OCI-LY7 (cell line): ENCODE measurements around the gene OR51L1.

ENCODE experiments used
- CTCF ChIP-seq: fragments of 200-600 bp; sonication (generic); conservative IDR thresholded peaks from 2 replicates; pipeline ENCODE4 v1.5.1; 2014; ENCODE audit warnings: mild to moderate bottlenecking, antibody characterized with exemption, low read length, moderate library complexity, mixed read lengths
- EZH2phosphoT487 ChIP-seq: fragments of 200-600 bp; sonication (generic); IDR thresholded peaks from 2 replicates; pipeline ENCODE4 v1.6.1; 2018; ENCODE audit warnings: low read depth, borderline replicate concordance, mild to moderate bottlenecking, mixed run types, antibody characterized with exemption, low read length, moderate library complexity, mixed read lengths

GRCh38 chr11:5046754-5047330 lies 52.2 kb downstream of the OR51L1 start:
- TF ChIP-seq CTCF (no peak), EZH2phosphoT487 (no peak)
